Adrenal gland (tissue), 5 donors: ENCODE results near the gene RABL3.

Source experiments
- POLR2A ChIP-seq, 2 donors: fragments of 450-650 bp; IDR thresholded peaks; one replicate each; pipeline ENCODE4 v1.6.1; 2017; ENCODE audit warnings: antibody characterized with exemption in 2 of 2, mild to moderate bottlenecking in 2 of 2, moderate library complexity in 1 of 2
- TF ChIP-seq, protein P1 (sequence below), 6 experiments: fragments of 450-650 bp in 4 of 6; fragments of 200-600 bp in 2 of 6; sonication (generic) in 1 of 6; IDR thresholded peaks; 1 replicate in 5 of 6; 2 replicates in 1 of 6; pipeline versions ENCODE4 v1.5.1 to v1.8.0; 2016 to 2021; ENCODE audit warnings: antibody characterized with exemption in 6 of 6, mild to moderate bottlenecking in 2 of 6, moderate library complexity in 1 of 6
- donor health status: DM: no; HTN: no; CAD: no.

DNA sequence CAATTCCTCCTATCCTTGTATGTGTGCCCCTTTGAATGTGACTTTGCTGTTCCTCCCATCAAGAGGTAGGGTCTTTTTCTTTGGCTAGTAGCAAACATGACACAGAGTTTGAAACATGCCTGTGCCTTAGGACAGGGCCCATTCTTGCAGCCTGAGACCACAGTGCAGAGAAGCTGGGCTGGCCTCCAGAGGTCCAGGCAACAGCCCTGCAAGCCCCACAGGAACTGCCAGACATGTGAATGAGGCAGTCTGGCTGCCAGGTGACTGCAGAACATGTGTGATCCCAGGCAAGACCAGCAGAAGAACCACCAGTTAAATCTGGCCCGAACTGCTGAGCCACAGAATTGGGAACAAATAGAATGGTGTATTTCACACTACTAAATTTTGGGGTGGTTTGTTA, 59.1 kb downstream of the RABL3 start:
- TF ChIP-seq, protein P1, sequence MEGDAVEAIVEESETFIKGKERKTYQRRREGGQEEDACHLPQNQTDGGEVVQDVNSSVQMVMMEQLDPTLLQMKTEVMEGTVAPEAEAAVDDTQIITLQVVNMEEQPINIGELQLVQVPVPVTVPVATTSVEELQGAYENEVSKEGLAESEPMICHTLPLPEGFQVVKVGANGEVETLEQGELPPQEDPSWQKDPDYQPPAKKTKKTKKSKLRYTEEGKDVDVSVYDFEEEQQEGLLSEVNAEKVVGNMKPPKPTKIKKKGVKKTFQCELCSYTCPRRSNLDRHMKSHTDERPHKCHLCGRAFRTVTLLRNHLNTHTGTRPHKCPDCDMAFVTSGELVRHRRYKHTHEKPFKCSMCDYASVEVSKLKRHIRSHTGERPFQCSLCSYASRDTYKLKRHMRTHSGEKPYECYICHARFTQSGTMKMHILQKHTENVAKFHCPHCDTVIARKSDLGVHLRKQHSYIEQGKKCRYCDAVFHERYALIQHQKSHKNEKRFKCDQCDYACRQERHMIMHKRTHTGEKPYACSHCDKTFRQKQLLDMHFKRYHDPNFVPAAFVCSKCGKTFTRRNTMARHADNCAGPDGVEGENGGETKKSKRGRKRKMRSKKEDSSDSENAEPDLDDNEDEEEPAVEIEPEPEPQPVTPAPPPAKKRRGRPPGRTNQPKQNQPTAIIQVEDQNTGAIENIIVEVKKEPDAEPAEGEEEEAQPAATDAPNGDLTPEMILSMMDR (IDR thresholded peaks at IDR 0.05), result no peak
- no peak for TF ChIP-seq POLR2A (IDR thresholded peaks at IDR 0.05)
